Tongue (tissue), 2 donors: ENCODE results near the gene PYGO2. TPM values are rescaled to one million over a fixed set of nuclear protein-coding genes. Genes with fewer than 3 reads are reported as not detected.
A peak's percentile ranks its signal among the peaks of the same experiment; 100 is the strongest.

Source experiments
- DNase-seq: peaks from one replicate; pipeline ENCODE4 v3.0.0-alpha.2; 2015
- total RNA-seq: library from RNA; depleted of rRNA; stranded (reverse); fragments of >200 nt; gene quantifications from one replicate; pipeline ENCODE4 v1.2.3, GENCODE V29; 2014

The PYGO2 gene
- total RNA-seq, result 18.1 TPM

- DNase-seq, result peak; percentile 88
Measured at GRCh38 chr1:154961207-154962155, at the start of gene PYGO2. Gene PYGO2 (minus strand): TSS chr1:154961782. CDS start chr1:154961576, 206 bp downstream.

- no peak for DNase-seq
Measured at GRCh38 chr1:155011004-155011416, 49.4 kb upstream of the PYGO2 start.

- no peak for DNase-seq
Measured at GRCh38 chr1:155010211-155010918, 48.8 kb upstream of the PYGO2 start.

GRCh38 chr1:155009742-155010141 lies 48.2 kb upstream of the PYGO2 start:
- no peak for DNase-seq

- no peak for DNase-seq
Measured at GRCh38 chr1:155009221-155009711, 47.7 kb upstream of the PYGO2 start.

GRCh38 chr1:155008015-155008941 lies 46.7 kb upstream of the PYGO2 start:
- no peak for DNase-seq

GRCh38 chr1:155007251-155007828 lies 45.8 kb upstream of the PYGO2 start:
- no peak for DNase-seq

- DNase-seq, result peak; percentile 64
Measured at GRCh38 chr1:155006601-155007101, 45.1 kb upstream of the PYGO2 start.

- peak; percentile 58 for DNase-seq
Measured at GRCh38 chr1:155005076-155006011, 43.8 kb upstream of the PYGO2 start.

- DNase-seq, result no peak
Measured at GRCh38 chr1:155004352-155005075, 42.9 kb upstream of the PYGO2 start.

- DNase-seq, result peak; percentile 55
Measured at GRCh38 chr1:155003766-155004351, 42.3 kb upstream of the PYGO2 start.

GRCh38 chr1:155003227-155003765 lies 41.7 kb upstream of the PYGO2 start:
- peak; percentile 49 for DNase-seq

- peak; percentile 43 for DNase-seq
Measured at GRCh38 chr1:155002464-155003226, 41.1 kb upstream of the PYGO2 start, which contains the start of gene ZBTB7B. Gene ZBTB7B (plus strand): TSS chr1:155002802. CDS start chr1:155014661, 11,859 bp downstream.

GRCh38 chr1:155001675-155002463 lies 40.3 kb upstream of the PYGO2 start:
- DNase-seq, result peak; percentile 100

GRCh38 chr1:155001425-155001674 lies 39.8 kb upstream of the PYGO2 start:
- no peak for DNase-seq

- peak; percentile 95 for DNase-seq
Measured at GRCh38 chr1:155000726-155001424, 39.3 kb upstream of the PYGO2 start.

- no peak for DNase-seq
Measured at GRCh38 chr1:155000411-155000725, 38.8 kb upstream of the PYGO2 start.
